Measurements from ENCODE around the gene CTSS.

DNA sequence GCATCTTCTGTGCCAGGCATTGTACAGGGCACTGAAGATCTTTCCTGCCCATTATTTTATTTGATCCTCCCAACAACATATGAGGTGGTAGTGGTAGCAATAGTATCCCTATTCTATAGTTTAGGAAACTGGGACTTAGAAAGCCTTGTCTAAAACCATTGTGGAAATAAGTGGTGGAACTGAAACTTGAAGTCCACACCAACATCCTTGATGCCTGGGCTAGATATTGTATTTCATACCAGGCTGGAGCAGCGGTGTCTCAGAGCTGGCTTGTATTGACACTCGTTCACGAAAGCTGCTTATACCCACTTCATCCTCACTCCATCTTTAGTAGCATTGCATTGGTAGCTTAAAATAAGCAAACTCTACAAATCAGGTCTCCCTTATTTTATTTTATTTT is 9.7 kb upstream of the CTSS start:
- TF ChIP-seq, protein P1, sequence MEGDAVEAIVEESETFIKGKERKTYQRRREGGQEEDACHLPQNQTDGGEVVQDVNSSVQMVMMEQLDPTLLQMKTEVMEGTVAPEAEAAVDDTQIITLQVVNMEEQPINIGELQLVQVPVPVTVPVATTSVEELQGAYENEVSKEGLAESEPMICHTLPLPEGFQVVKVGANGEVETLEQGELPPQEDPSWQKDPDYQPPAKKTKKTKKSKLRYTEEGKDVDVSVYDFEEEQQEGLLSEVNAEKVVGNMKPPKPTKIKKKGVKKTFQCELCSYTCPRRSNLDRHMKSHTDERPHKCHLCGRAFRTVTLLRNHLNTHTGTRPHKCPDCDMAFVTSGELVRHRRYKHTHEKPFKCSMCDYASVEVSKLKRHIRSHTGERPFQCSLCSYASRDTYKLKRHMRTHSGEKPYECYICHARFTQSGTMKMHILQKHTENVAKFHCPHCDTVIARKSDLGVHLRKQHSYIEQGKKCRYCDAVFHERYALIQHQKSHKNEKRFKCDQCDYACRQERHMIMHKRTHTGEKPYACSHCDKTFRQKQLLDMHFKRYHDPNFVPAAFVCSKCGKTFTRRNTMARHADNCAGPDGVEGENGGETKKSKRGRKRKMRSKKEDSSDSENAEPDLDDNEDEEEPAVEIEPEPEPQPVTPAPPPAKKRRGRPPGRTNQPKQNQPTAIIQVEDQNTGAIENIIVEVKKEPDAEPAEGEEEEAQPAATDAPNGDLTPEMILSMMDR (conservative IDR thresholded peaks at IDR 0.05; ENCODE audit: low read depth in 2 of 2), result no peak
- TF ChIP-seq JUNB (IDR thresholded peaks at IDR 0.05; ENCODE audit: unreplicated experiment) (no peak), EZH2 (IDR thresholded peaks at IDR 0.05; ENCODE audit: low read depth, unreplicated experiment) (no peak), POLR2AphosphoS5 (IDR thresholded peaks at IDR 0.05; ENCODE audit: low read depth) (no peak)
- TF ChIP-seq, protein P2, sequence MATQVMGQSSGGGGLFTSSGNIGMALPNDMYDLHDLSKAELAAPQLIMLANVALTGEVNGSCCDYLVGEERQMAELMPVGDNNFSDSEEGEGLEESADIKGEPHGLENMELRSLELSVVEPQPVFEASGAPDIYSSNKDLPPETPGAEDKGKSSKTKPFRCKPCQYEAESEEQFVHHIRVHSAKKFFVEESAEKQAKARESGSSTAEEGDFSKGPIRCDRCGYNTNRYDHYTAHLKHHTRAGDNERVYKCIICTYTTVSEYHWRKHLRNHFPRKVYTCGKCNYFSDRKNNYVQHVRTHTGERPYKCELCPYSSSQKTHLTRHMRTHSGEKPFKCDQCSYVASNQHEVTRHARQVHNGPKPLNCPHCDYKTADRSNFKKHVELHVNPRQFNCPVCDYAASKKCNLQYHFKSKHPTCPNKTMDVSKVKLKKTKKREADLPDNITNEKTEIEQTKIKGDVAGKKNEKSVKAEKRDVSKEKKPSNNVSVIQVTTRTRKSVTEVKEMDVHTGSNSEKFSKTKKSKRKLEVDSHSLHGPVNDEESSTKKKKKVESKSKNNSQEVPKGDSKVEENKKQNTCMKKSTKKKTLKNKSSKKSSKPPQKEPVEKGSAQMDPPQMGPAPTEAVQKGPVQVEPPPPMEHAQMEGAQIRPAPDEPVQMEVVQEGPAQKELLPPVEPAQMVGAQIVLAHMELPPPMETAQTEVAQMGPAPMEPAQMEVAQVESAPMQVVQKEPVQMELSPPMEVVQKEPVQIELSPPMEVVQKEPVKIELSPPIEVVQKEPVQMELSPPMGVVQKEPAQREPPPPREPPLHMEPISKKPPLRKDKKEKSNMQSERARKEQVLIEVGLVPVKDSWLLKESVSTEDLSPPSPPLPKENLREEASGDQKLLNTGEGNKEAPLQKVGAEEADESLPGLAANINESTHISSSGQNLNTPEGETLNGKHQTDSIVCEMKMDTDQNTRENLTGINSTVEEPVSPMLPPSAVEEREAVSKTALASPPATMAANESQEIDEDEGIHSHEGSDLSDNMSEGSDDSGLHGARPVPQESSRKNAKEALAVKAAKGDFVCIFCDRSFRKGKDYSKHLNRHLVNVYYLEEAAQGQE (IDR thresholded peaks at IDR 0.05; ENCODE audit: unreplicated experiment), result no peak

Measured in GM23338 (cell line).